Measurements from ENCODE around the gene HYAL1. TPM values are rescaled to one million over a fixed set of nuclear protein-coding genes. Genes with fewer than 3 reads are reported as not detected.

HYAL1 gene
- total RNA-seq, 3 donors from 2014 or later = 3.5 to 16.1 (median 4.8) TPM

DNA sequence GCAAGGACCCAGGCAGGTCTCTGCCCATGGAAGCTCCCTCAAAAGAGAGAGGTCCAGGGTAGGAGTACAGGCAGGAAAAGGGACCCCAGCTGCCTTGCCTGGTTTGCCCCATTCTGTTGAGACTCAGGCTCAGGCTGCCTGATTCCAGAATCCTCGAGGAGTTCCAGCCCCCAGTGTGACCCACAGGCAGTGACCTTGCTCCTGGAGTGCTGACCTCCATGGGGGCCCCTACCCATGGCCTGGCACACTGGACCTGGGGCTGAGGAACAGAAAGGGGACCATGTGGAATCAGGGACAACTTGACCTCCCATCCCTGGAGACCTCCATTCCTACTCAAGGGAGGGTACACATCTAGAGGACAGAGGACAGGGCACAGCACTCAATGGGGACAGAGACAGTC is 37.8 kb downstream of the HYAL1 start:
- Histone ChIP-seq H3K4me3 (no peak overlapping the region), H3K27me3 (no peaks in the 10 kb centered on the region), H3K27ac (peak overlapping the region; percentile 94 to 100), H3K9me3 (no peaks in the 10 kb centered on the region), H3K36me3 (no peaks in the 10 kb centered on the region), H3K4me1 (peaks cover 25 to 55% of the 10 kb centered on the region in 2 donors)
- TF ChIP-seq, protein P1, sequence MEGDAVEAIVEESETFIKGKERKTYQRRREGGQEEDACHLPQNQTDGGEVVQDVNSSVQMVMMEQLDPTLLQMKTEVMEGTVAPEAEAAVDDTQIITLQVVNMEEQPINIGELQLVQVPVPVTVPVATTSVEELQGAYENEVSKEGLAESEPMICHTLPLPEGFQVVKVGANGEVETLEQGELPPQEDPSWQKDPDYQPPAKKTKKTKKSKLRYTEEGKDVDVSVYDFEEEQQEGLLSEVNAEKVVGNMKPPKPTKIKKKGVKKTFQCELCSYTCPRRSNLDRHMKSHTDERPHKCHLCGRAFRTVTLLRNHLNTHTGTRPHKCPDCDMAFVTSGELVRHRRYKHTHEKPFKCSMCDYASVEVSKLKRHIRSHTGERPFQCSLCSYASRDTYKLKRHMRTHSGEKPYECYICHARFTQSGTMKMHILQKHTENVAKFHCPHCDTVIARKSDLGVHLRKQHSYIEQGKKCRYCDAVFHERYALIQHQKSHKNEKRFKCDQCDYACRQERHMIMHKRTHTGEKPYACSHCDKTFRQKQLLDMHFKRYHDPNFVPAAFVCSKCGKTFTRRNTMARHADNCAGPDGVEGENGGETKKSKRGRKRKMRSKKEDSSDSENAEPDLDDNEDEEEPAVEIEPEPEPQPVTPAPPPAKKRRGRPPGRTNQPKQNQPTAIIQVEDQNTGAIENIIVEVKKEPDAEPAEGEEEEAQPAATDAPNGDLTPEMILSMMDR (IDR thresholded peaks at IDR 0.05) = no peak
- TF ChIP-seq POLR2A (IDR thresholded peaks at IDR 0.05) (no peak), POLR2AphosphoS5 (IDR thresholded peaks at IDR 0.05) (no peak)
- intact Hi-C loops (cut with DNase I; ENCODE audit: low total_unique reads) = no loop called here
- DNase-seq (ENCODE audit: low spot score in 2 of 2) = no peak

DNA sequence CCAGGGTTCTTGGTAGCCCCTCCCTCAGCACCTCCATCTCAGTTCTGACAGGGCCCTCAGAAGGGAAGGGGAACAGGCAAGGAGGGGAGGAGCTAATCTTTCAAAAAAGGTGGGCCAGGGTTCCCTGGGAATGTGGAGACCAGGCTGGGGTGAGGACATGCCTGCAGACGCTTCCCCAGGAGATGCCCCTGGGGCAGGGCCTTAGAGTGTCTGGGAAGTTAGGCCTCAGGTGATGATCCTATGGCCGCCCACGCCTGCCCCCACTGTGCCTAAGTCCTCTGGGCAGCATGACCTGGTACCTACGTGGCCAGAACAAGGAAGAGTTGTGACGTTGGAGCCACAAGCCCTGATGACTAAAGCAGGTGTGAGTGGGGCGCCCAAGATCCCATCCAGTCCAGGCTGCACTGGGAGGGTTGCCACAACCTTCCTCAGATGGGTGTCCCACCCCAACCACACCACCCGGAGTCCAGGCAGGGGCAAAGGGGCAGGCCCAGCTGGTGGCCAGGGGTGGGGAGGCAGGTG is 38.3 kb downstream of the HYAL1 start:
- TF ChIP-seq POLR2AphosphoS5 (IDR thresholded peaks at IDR 0.05) = no peak
- TF ChIP-seq POLR2A (IDR thresholded peaks at IDR 0.05) = no peak
- TF ChIP-seq, protein P1 (IDR thresholded peaks at IDR 0.05) = no peak
- peaks cover 24 to 56% of the 10 kb centered on the region in 2 donors for H3K4me1 ChIP-seq
- H3K27me3 ChIP-seq = no peaks in the 10 kb centered on the region
- no peaks in the 10 kb centered on the region for H3K9me3 ChIP-seq
- peak overlapping the region; percentile 94 to 100 for H3K27ac ChIP-seq
- intact Hi-C loops (cut with DNase I; ENCODE audit: low total_unique reads) = no loop called here
- no peak for DNase-seq (ENCODE audit: low spot score in 2 of 2)
- peak overlapping the region in 1 of 3 donors; percentile 7 for H3K4me3 ChIP-seq
- H3K36me3 ChIP-seq = no peaks in the 10 kb centered on the region

DNA sequence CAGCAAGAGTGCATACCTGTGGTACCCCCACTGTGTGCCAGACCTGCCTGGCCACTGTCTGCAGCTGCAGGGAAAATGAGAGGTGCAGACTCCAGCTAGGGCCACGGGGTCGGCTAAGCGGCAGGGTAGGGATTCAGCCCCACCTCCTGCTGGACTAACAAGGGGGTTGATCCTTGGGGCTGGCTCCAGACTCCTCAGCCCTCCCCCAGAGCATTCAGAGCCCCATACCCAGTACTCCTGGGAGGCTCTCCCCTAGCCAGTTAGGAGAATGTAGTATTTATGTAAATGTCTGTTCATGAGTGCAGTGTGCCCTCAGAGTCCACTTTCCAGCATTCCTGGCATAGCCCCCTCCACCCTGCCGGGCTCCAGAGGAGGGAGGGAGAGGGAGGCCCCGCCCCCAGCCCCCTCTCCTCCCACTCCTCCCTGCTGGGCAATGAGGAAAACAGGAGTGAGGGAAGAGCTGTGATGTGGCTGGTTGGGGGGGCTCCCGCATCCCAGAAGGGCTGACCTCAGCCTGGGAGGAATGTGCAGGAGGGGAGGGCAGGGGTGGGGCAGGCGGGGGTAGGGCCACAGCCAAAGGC is 38.9 kb downstream of the HYAL1 start:
- no peaks in the 10 kb centered on the region for H3K9me3 ChIP-seq
- TF ChIP-seq POLR2A (IDR thresholded peaks at IDR 0.05) (no peak), POLR2AphosphoS5 (IDR thresholded peaks at IDR 0.05) (peak in 2 of 3 donors; percentile 47)
- TF ChIP-seq, protein P1 (IDR thresholded peaks at IDR 0.05) = peak in 1 of 3 donors; percentile 13
- H3K36me3 ChIP-seq = no peaks in the 10 kb centered on the region
- peak overlapping the region; percentile 94 to 100 for H3K27ac ChIP-seq
- no peaks in the 10 kb centered on the region for H3K27me3 ChIP-seq
- peak overlapping the region in 1 of 3 donors; percentile 7 for H3K4me3 ChIP-seq
- intact Hi-C loops (cut with DNase I; ENCODE audit: low total_unique reads) = no loop called here
- peak in 1 of 2 donors; percentile 93 for DNase-seq (ENCODE audit: low spot score in 2 of 2)
- H3K4me1 ChIP-seq = peaks cover 23 to 51% of the 10 kb centered on the region in 2 donors

DNA sequence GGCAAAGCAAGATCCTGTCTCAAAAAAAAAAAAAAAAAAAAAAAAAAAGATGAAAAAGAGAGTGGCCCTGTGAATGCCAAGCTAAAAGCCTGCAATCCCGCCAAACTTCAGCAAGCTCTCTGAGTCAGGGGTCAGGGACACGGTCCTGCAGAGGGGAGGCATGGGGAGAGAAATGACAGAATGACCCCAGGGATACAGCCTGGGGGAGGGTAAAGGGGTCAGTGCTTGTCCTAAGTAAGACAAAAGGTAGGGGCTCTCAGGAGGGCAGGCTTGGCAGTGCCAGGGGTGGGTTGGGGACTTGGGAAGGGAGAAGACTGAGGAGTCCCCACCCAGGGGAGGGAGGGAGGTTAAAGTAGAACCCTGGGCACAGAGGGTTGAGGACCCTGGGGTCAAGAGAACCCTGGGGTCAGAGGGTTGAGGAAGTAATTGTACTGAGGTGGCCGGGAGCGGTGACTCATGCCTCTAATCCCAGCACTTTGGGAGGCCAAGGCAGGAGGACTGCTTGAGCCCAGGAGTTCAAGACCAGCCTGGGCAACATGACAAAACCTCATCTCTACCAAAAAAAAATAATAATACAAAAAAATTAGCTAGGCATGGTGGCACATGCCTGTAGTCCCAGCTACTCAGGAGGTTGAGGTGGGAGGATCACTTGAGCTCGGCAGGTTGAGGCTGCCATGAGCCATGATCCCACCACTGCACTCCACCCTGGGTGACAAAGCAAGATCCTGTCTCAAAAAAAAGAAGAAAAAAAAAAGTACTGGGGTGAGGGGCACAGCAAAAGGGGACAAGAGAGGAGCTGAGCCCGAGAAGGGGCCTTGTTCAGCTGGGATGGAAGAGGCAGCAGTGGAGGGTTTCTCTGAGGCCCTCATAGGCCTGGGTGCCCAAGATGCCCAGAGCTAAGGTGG is 39.6 kb downstream of the HYAL1 start:
- Histone ChIP-seq H3K9me3 (no peaks in the 10 kb centered on the region), H3K4me1 (peaks cover 23 to 44% of the 10 kb centered on the region in 2 donors), H3K27me3 (no peaks in the 10 kb centered on the region), H3K36me3 (no peaks in the 10 kb centered on the region), H3K27ac (peak overlapping the region; percentile 94 to 100), H3K4me3 (peak overlapping the region in 1 of 3 donors; percentile 7)
- no peak for TF ChIP-seq POLR2A (IDR thresholded peaks at IDR 0.05)
- no peak for TF ChIP-seq POLR2AphosphoS5 (IDR thresholded peaks at IDR 0.05)
- TF ChIP-seq, protein P1 (IDR thresholded peaks at IDR 0.05) = no peak
- no peak for DNase-seq (ENCODE audit: low spot score in 2 of 2)
- intact Hi-C loops (cut with DNase I; ENCODE audit: low total_unique reads) = no loop called here

Measured in breast epithelium (tissue), 4 donors.